ENCODE data around the gene RASAL1.

Gene RASAL1

DNA sequence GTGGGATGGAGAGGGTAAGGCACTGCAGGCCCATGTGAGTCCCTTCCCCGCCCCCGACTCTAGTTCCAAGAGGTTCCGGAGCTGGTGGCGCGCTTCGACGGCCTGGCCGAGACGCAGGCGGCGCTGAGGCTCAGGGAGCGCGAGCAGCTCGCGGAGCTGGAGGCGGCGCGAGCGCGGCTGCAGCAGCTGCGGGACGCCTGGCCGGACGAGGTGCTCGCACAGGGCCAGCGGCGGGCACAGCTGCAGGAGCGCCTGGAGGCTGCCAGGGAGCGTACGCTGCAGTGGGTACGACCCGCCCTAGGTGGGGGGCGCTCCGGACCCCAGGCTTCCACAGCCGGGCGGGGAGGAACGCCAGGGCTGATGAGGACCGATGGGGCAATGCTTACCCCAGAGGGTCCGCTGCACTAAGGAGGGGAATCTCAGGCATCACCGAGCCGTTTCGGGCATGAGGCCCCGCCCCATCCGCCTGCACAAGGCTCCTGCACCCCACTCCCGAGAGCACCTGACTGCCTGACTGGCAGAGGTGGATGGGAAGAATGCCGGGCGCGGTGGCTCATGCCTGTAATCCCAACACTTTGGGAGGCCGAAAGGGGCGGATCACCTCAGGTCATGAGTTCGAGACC is 18.9 kb upstream of the RASAL1 start:
- no peak overlapping the region for H3K4me3 ChIP-seq (ENCODE audit: low read depth, low read length)
- TF ChIP-seq, protein P1, sequence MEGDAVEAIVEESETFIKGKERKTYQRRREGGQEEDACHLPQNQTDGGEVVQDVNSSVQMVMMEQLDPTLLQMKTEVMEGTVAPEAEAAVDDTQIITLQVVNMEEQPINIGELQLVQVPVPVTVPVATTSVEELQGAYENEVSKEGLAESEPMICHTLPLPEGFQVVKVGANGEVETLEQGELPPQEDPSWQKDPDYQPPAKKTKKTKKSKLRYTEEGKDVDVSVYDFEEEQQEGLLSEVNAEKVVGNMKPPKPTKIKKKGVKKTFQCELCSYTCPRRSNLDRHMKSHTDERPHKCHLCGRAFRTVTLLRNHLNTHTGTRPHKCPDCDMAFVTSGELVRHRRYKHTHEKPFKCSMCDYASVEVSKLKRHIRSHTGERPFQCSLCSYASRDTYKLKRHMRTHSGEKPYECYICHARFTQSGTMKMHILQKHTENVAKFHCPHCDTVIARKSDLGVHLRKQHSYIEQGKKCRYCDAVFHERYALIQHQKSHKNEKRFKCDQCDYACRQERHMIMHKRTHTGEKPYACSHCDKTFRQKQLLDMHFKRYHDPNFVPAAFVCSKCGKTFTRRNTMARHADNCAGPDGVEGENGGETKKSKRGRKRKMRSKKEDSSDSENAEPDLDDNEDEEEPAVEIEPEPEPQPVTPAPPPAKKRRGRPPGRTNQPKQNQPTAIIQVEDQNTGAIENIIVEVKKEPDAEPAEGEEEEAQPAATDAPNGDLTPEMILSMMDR (IDR thresholded peaks at IDR 0.05; ENCODE audit: borderline replicate concordance, insufficient read depth, low read depth, low read length): no peak

DNA sequence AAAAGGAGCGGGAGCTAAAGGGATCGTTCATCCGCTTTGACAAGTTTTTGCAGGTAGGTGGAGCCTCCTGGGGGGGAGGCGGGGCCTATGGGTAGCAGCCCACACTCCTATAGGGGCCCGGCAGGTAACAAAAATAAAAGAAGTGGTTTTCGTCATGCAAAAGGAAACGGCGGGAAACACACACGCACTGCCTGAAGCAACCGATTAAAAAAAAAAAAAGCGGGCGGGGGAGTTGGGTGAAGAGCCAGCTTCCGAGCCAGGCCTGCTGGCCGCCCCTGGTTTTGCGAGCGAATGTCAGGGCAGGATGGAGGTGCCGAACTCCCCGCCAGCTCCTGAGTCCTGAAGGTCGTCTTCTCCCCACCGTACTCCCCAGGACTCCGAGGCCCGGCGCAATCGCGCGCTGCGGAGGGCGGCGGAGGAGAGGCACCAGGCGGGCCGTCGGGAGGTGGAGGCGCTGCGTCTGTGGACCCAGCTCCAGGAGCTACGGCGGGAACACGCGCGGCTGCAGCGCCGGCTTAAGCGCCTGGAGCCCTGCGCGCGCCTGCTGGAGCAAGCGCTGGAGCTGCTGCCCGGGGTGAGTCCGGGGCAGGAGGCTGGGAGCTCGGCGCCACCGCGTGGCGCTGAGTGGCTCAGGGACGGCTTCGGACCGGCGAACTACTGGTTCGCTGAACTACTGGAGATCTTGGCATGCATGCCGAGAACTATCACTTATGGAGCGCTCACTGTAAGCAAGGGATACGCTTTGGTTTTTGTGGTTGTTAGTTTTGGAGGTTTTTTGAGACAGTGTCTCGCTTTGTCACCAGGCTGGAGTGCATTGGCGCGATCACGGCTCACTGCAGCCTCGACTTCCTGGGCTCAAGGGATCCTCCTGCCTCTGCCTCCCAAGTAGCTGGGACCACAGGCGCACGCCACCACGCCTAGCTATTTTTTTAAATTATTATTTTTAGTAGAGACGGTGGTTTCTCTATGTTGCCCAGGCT is 17.6 kb upstream of the RASAL1 start:
- TF ChIP-seq, protein P1 (IDR thresholded peaks at IDR 0.05; ENCODE audit: borderline replicate concordance, insufficient read depth, low read depth, low read length): peak; percentile 61
- H3K4me3 ChIP-seq (ENCODE audit: low read depth, low read length): peak overlapping the region; percentile 42

DNA sequence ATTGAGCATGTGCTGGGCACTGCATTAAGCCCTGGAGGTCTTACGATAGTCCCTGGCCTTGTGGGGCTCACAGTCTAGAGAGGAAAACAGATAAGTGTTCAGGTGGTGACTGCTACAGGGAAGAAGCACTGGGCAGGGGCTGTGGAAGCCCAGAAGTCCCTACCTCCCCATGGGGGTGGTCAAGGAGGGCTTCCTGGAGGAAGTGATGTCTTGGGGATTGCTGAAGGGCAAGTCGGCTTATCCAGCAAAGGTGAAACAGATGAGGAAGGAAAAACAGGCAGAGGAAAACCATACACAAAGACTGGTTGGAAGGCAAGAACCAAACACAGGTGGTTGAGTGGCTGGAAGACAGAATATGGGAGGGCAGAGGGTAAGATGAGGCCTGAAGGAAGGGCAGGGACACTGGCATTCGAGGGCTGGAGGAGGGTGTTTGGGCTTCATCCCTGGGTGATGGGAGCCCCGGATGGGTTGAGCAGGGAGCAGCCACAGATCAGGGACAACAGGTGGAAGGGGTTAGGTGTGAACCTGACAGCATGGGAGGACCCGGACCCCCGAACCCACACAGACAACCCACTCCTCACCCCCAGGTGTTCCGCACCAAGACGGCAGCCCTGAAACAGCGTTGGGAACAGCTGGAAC is 16.8 kb upstream of the RASAL1 start:
- no peak overlapping the region for H3K4me3 ChIP-seq (ENCODE audit: low read depth, low read length)
- TF ChIP-seq, protein P1 (IDR thresholded peaks at IDR 0.05; ENCODE audit: borderline replicate concordance, insufficient read depth, low read depth, low read length): no peak

DNA sequence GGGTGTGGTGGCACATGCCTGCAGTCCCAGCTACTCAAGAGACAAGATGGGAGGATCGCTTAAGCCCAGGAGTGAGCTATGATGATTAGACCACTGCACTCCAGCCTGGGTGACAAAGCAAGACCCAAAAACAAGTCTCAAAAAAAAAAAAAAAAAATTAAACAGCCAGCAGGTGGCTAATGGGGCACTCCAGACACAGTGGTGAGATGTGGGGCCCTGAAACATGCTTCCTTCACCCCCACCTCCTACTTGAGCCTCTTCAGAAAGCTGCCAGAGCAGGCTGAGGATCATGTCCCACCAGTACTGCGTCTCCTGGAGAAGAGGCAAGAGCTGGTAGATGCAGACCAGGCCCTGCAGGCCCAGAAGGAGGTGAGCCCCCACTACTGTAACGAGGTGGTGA is 16.1 kb upstream of the RASAL1 start:
- no peak overlapping the region for H3K4me3 ChIP-seq (ENCODE audit: low read depth, low read length)
- TF ChIP-seq, protein P1 (IDR thresholded peaks at IDR 0.05; ENCODE audit: borderline replicate concordance, insufficient read depth, low read depth, low read length): no peak

DNA sequence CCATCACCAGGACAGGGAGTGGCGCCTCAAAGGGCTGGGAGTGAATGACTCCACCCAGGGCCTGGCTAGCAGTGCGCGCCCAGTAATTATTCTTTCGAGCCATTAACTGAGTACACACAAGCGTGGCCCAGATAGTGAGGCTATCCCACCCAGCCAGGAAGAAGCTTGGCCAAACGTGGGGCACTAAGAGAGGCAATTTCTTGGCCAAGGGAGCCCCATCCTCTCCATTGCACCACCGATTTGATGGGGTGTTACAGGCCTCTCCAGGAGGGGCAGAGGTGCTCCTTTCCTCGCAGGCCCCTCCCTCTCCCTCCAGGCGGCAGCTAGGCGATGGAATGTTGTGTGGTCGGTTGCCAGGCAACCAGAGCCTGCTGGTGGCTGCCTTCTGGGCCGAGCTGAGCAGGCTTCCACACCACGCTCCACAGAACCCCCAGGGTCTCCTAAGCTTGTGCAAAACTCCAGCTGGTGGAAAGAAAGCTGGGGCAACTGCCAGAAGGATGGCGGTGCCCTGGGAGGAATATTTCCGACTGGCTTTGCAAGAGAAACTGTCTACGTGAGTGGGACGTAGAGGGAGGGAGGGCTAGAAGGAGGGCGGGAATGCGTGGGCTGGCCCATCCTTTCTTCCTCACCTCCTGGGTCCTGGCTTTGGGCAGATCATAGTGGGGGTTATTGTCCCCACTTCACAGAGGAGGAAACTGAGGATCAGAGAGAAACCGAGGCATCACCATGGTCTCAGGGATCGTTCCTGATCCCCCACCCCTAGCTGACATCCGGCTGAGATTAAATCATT is 14.0 kb upstream of the RASAL1 start, which contains the start of gene CFAP73:
Gene CFAP73, plus strand, starts transcription at position 364 of the 790 bp plus-strand sequence. Its CDS starts 134 bp downstream, at position 498.
- TF ChIP-seq, protein P1 (IDR thresholded peaks at IDR 0.05; ENCODE audit: borderline replicate concordance, insufficient read depth, low read depth, low read length): no peak
- H3K4me3 ChIP-seq (ENCODE audit: low read depth, low read length): no peak within 1 kb of the TSS

DNA sequence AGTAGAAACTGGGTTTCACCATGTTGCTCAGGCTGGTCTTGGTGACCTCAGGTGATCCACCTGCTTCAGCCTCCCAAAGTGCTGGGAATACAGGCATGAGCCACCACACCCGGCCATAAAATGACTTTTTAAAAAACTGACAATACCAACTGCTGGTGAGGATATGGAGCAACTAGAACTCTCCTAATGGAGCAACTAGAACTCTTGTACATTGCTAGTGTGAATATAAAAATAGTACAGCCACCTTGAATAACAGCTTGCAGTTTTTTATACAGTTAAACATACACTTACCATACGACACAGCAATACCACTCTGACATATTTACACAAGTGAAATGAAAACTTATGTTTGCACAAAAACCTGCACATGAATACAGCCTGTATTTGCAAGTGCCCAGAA is 11.4 kb upstream of the RASAL1 start:
- TF ChIP-seq, protein P1 (IDR thresholded peaks at IDR 0.05; ENCODE audit: borderline replicate concordance, insufficient read depth, low read depth, low read length): no peak
- H3K4me3 ChIP-seq (ENCODE audit: low read depth, low read length): no peak overlapping the region

Measured in GM12875 (cell line).